ENCODE results near the gene CD74.
"Not testable (repeated sequence)": the region's sequence is repeated elsewhere in the genome, so short reads cannot be mapped to it uniquely, and the experiment has no call there.

The CD74 gene

DNA sequence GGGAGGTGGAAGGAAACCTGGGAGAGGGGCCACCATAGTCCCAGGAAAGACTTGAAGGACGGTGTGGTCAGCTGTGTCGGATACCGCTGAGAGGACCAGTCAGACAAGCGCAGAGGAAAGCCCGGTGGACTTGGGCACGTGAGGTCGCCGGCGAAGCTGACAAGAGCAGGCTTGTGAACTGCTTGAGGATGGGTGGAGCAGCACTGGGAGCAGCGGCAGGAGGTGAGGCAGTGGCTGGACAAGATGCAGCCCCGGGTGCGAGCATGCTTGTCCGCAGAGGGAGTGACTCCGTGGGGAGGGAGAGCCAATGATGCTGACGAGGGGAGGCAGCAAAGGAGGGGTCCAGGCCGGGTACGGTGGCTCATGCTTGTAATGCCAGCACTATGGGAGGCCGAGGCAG is 18.3 kb upstream of the CD74 start:
- DNase-seq: no peak
- Mint-ChIP-seq H3K4me1 (peaks cover 43 to 60% of the 10 kb centered on the region in 2 donors), H3K4me3 (no peak overlapping the region), H3K36me3 (peaks cover 0 to 3% of the 10 kb centered on the region in 2 donors), H3K9me3 (peaks cover 0 to 1% of the 10 kb centered on the region in 2 donors), H3K27ac (peak overlapping the region; percentile 0), H3K27me3 (no peaks in the 10 kb centered on the region)
- no peak for ATAC-seq (replicated peaks)

- DNase-seq (peak; percentile 58), ATAC-seq (replicated peaks) (peak; percentile 97)
- H3K27me3 Mint-ChIP-seq: no peaks in the 10 kb centered on the region
- peak overlapping the region; percentile 99 for H3K27ac Mint-ChIP-seq
- H3K4me1 Mint-ChIP-seq: peaks cover 41 to 60% of the 10 kb centered on the region in 2 donors
- peaks cover 0 to 1% of the 10 kb centered on the region in 2 donors for H3K9me3 Mint-ChIP-seq
- peak overlapping the region; percentile 67 to 73 for H3K4me3 Mint-ChIP-seq
- H3K36me3 Mint-ChIP-seq: peaks cover 0 to 3% of the 10 kb centered on the region in 2 donors
These were observed 16.7 kb upstream of the CD74 start for GRCh38 chr5:150429410-150429873.

DNA sequence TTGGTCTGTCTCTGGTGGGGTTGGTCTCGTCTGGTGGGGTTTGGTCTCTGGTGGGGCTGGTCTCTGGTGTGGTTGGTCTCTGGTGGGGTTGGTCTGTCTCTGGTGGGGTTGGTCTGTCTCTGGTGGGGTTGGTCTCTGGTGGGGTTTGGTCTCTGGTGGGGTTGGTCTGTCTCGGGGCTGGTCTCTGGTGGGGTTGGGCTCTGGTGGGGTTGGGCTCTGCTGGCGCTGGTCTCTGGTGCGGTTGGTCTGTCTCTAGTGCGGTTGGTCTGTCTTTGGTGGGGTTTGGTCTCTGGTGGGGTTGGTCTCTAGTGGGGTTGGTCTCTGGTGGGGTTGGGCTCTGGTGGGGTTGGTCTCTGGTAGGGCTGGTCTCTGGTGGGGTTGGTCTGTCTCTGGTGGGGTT is 16.3 kb upstream of the CD74 start:
- peaks cover 0 to 3% of the 10 kb centered on the region in 2 donors for H3K36me3 Mint-ChIP-seq
- H3K4me3 Mint-ChIP-seq: peak overlapping the region; percentile 52 to 73
- no peaks in the 10 kb centered on the region for H3K27me3 Mint-ChIP-seq
- H3K27ac Mint-ChIP-seq: peak overlapping the region; percentile 99
- DNase-seq: no peak
- no peak for ATAC-seq (replicated peaks)
- peaks cover 0 to 1% of the 10 kb centered on the region in 2 donors for H3K9me3 Mint-ChIP-seq
- H3K4me1 Mint-ChIP-seq: peaks cover 41 to 60% of the 10 kb centered on the region in 2 donors

DNA sequence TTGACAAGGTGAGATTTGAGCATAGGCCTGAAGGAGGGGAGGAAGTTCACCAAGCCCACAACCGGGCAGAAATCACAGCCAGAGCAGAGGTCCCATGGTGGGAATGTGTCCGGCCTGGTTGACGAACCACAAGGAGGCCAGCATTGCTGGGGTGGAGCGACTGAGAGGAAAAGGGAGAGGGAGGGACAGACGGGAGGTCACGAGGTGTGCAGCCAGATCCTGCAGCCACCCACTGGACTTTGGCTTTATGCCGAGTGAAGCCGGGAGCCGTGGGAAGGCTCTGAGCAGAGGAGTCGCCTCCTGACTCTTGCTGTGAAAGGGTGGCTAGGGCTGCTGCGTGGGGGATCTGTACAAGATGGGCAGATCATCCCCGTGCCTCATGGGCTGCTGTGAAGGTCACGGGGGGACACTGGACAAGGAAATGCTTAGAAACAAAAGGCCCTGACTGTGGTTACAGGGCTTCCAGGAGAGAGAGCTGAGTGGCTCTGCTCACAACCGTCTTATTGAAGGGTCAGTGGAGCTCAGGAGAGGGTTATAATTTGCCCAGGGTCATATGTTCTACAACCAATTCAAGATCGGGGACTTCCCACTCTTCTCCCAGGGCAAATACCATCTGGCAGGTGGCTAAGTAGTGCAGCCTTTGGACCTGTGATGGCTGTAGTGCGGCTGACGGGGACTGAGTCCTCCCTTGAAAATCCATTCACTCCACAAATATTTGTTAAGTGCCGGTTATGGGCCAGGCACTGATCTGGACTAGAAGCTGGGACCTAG is 15.6 kb upstream of the CD74 start:
- peaks cover 0 to 1% of the 10 kb centered on the region in 2 donors for H3K9me3 Mint-ChIP-seq
- peak overlapping the region; percentile 99 for H3K27ac Mint-ChIP-seq
- ATAC-seq (replicated peaks) (no peak), DNase-seq (no peak)
- no peaks in the 10 kb centered on the region for H3K27me3 Mint-ChIP-seq
- peaks cover 38 to 53% of the 10 kb centered on the region in 2 donors for H3K4me1 Mint-ChIP-seq
- peaks cover 0 to 3% of the 10 kb centered on the region in 2 donors for H3K36me3 Mint-ChIP-seq
- H3K4me3 Mint-ChIP-seq: peak overlapping the region in 1 of 2 donors; percentile 52

DNA sequence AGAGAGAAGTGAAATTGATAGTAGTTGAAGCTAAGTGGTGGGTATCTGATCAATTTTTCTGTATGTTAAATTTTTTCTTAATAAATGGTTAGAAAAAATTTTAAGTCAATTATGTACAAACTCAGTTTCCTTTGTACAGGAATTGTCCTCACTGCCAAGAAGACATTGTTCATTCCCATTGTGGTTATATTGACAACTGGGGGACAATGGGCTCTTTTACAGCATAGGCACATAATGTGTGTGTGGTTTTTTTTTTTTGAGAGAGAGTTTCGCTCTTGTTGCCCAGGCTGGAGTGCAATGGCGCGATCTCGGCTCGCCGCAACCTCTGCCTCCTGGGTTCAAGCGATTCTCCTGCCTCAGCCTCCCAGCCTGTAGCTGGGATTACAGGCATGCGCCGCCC is 13.5 kb upstream of the CD74 start:
- H3K27ac Mint-ChIP-seq: peak overlapping the region; percentile 62
- peaks cover 38 to 49% of the 10 kb centered on the region in 2 donors for H3K4me1 Mint-ChIP-seq
- H3K9me3 Mint-ChIP-seq; H3K36me3 Mint-ChIP-seq; ATAC-seq (replicated peaks); DNase-seq; H3K27me3 Mint-ChIP-seq; H3K4me3 Mint-ChIP-seq: not testable (repeated sequence)

DNA sequence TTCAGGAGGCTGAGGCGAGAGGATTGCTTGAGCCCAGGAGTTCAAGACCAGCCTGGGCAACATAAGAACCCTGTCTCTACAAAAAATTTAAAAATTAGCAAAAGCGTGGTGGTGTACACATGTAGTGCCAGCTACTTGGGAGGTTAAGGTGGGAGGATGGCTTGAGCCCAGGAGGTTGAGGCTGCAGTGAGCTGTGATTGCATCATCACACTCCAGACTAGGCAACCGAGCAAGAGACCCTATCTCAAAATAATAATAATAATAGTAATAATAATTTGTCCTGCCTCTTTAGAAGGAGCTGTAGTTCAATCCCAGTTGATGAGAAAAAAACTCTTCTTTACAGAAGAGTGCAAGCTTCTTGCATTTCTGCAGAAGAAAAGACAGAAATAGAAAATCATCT is 10.0 kb upstream of the CD74 start:
- Mint-ChIP-seq H3K27me3 (no peaks in the 10 kb centered on the region), H3K4me1 (peaks cover 27 to 40% of the 10 kb centered on the region in 2 donors), H3K9me3 (no peaks in the 10 kb centered on the region), H3K4me3 (no peak overlapping the region), H3K27ac (no peak overlapping the region), H3K36me3 (no peaks in the 10 kb centered on the region)
- ATAC-seq (replicated peaks) (no peak), DNase-seq (no peak)

GRCh38 chr5:150422075-150422474 is 9.4 kb upstream of the CD74 start:
- ATAC-seq (replicated peaks) (no peak), DNase-seq (no peak)
- H3K4me3 Mint-ChIP-seq: no peak overlapping the region
- peak overlapping the region; percentile 9 for H3K27ac Mint-ChIP-seq
- H3K4me1 Mint-ChIP-seq: peaks cover 24 to 39% of the 10 kb centered on the region in 2 donors
- H3K9me3 Mint-ChIP-seq: no peaks in the 10 kb centered on the region
- H3K36me3 Mint-ChIP-seq: no peaks in the 10 kb centered on the region
- no peaks in the 10 kb centered on the region for H3K27me3 Mint-ChIP-seq

GRCh38 chr5:150419630-150420270 is 7.0 kb upstream of the CD74 start:
- DNase-seq (peak; percentile 47), ATAC-seq (replicated peaks) (peak; percentile 97)
- Mint-ChIP-seq H3K9me3 (no peaks in the 10 kb centered on the region), H3K36me3 (peaks cover 0 to 3% of the 10 kb centered on the region in 2 donors), H3K4me3 (peak overlapping the region; percentile 63 to 69), H3K27ac (peak overlapping the region; percentile 89), H3K4me1 (peaks cover 35 to 59% of the 10 kb centered on the region in 2 donors), H3K27me3 (no peaks in the 10 kb centered on the region)

DNA sequence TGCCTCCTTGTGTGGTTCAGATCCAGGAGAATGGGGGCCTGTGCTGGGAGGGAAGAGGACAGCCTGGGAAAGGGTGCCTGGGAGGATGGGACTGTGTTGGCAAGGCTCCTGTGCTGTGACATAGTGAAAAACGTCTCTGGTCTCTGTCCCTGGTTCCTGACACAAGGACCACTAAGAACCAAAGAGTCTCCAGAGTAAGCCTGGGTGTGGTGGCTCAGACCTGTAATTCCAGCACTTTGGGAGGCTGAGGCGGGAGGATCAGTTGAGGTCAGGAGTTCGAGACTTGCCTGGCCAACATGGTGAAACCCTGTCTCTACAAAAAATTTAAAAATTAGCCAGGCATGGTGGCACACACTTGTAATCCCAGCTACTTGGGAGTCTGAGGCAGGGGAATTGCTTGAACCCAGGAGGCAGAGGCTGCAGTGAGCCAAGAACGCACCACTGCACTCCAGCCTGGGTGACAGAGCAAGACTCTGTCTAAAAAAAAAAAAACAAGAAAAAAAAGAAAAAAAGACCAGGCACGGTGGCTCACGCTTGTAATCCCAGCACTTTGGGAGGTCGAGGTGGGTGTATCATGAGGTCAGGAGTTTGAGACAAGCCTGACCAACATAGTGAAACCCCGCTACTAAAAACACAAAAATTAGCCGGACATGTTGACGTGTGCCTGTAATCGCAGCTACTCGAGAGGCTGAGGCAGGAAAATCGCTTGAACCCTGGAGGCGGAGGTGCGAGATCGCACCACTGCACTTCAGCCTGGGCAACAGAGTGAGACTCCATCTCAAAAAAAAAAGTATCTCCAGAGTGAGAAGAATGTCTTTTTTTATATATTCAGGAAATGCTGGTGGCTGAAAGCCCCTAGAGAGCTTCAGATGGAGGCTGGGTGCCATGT is 1.4 kb upstream of the CD74 start:
- Mint-ChIP-seq H3K27ac (peak overlapping the region; percentile 100), H3K36me3 (peaks cover 32 to 39% of the 10 kb centered on the region in 2 donors), H3K27me3 (peaks cover 6 to 16% of the 10 kb centered on the region in 2 donors), H3K4me1 (peaks cover 42 to 69% of the 10 kb centered on the region in 2 donors), H3K4me3 (peak overlapping the region; percentile 95 to 96)
- H3K9me3 Mint-ChIP-seq; ATAC-seq (replicated peaks): not testable (repeated sequence)
- peak; percentile 26 for DNase-seq

DNA sequence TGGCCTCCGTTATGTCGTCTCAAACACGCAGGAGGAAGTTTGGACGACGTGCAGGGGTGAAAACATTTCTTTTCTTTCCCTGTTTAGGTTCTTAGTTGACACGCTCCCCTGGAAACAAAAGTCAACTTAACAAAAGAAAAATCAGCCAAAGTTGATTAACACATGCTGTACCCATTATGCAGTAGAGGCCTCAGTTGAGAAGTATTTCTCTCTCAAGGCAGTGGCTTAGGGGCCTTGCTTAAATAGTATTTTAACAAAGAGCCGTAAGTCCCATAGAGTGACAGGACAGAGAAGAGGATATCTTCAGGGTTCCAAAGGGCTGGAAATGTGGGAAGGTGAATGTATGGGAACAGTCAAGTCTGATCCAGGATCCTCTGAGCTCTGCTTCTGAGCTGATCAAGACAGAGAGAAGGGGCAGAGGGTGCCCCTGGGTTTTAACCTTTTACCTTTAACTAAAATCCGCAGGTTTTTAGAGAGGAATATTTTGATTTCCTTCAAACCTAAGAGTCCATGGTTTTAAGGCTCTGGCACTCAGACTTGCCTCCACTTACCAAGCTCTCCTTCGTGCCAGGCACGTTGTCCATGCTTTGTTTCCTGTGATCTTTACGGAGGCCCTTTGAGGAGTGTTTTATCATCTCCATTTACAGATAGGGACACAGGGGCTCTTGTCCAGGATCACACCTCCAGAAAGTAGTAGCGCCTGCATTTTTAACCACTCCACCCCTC is 629 bp upstream of the CD74 start:
- peaks cover 3 to 5% of the 10 kb centered on the region in 2 donors for H3K9me3 Mint-ChIP-seq
- H3K36me3 Mint-ChIP-seq: peaks cover 40 to 47% of the 10 kb centered on the region in 2 donors
- H3K4me3 Mint-ChIP-seq: peak overlapping the region; percentile 95 to 96
- DNase-seq (no peak), ATAC-seq (replicated peaks) (no peak)
- peaks cover 6 to 16% of the 10 kb centered on the region in 2 donors for H3K27me3 Mint-ChIP-seq
- peaks cover 48 to 73% of the 10 kb centered on the region in 2 donors for H3K4me1 Mint-ChIP-seq
- peak overlapping the region; percentile 100 for H3K27ac Mint-ChIP-seq

DNA sequence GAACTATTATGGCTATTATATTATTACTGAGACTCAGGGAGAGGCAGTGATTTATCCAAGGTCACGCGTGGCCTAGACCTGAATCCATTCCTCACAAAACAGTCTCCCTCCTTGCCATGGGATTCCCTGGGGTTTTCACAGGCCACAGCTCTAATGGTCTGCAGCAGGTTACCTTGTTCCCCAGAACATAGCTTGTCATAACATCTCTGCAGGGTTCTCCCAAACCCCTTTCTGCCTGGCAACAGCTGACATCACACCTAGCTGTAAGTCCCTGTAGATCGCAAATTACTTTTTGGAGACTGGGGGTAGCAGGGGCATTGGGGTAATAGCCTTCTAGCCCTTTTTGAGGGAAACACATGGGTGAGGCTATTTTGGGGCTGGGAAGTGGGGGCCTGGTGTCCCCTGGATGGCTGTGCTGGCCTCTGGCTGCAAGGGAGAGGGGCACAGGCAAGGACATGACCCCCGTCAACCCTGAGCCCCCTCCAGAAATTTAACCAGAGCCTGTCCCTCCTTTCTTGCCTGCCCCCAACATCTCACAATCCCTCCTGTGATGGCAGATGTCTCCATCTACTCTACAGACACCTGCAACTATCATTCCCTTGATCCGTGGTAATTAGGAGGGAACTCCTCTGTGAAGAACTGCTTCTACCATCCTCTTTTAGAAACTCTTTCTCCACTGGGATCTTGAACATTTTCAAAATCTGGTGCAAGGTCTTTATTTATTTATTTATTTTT is 1.3 kb downstream of the CD74 start:
- Mint-ChIP-seq H3K4me1 (peaks cover 59 to 84% of the 10 kb centered on the region in 2 donors), H3K27me3 (peaks cover 6 to 16% of the 10 kb centered on the region in 2 donors), H3K4me3 (peak overlapping the region; percentile 95 to 96), H3K9me3 (peaks cover 3 to 5% of the 10 kb centered on the region in 2 donors), H3K36me3 (peaks cover 58 to 66% of the 10 kb centered on the region in 2 donors), H3K27ac (peak overlapping the region; percentile 100)
- DNase-seq (peak; percentile 69), ATAC-seq (replicated peaks) (peak; percentile 13 to 27)

- peak; percentile 67 for DNase-seq
- H3K4me1 Mint-ChIP-seq: peaks cover 58 to 83% of the 10 kb centered on the region in 2 donors
These were observed 2.0 kb downstream of the CD74 start for GRCh38 chr5:150410524-150411244.

More at GRCh38 chr5:150410524-150411244, 2.0 kb downstream of the CD74 start:
- Mint-ChIP-seq H3K4me3 (peak overlapping the region; percentile 95 to 96), H3K9me3 (peaks cover 3 to 5% of the 10 kb centered on the region in 2 donors), H3K27ac (peak overlapping the region; percentile 100), H3K27me3 (peaks cover 6 to 16% of the 10 kb centered on the region in 2 donors), H3K36me3 (peaks cover 65 to 73% of the 10 kb centered on the region in 2 donors)
- peak; percentile 26 to 36 for ATAC-seq (replicated peaks)

Measured in stimulated activated naive B cell treated with anti-CD40 and anti-IgM and Interleukin-4, amounts not matched to agents 10 μg/mL and 1 μg/mL and 100 μg/mL, for 72 hours (primary cell).